HepG2 (cell line): Measurements from ENCODE around the gene HOXD12. TPM values are rescaled to one million over a fixed set of nuclear protein-coding genes. Genes with fewer than 3 reads are reported as not detected.

ENCODE experiments used
- ATAC-seq: fragments of 200-7000 bp; cut with Tn5 transposase; 3 replicates; pipeline ENCODE4 v1.9.1; 2020; ENCODE audit warnings: mild to moderate bottlenecking, moderate library complexity
- BruUV-seq: library from RNA; stranded (reverse); fragments of 400-500 nt; replicated peaks from 2 replicates; lab custom pipeline; 2021; lab: Mats Ljungman, UMichigan
- CTCF ChIA-PET: fragments of 300-600 bp; formaldehyde crosslinking; extraction: SDS; loops from one replicate; lab custom pipeline; 2021; ENCODE audit warnings: low total read pairs, inconsistent platforms, low intra/inter-chr PET ratio; lab: Yijun Ruan, JAX
- POLR2A ChIA-PET: fragments of 350-600 bp; sonication (Branson Sonifier 250); formaldehyde crosslinking; loops from one replicate; lab custom pipeline; 2020; ENCODE audit warnings: antibody characterized with exemption, inconsistent platforms; lab: Yijun Ruan, JAX
- DNase-seq: peaks from one replicate; pipeline ENCODE4 v3.0.0-alpha.2; 2015; ENCODE audit warnings: low spot score
- FAIRE-seq: peaks from 3 replicates; lab custom pipeline; 2011; peaks lifted over from hg19 to GRCh38; lab: Jason Lieb, UNC
- H2AFZ ChIP-seq: one replicate; pipeline ENCODE4 v1.6.1; 2011; ENCODE audit warnings: low read length, inconsistent platforms
- H3K27ac ChIP-seq: fragments of 300-600 bp; 3 replicates; pipeline ENCODE4 v1.8.0; 2011; ENCODE audit warnings: mixed run types, mild to moderate bottlenecking, mixed read lengths, low read length, inconsistent platforms; ENCODE audit not compliant: insufficient read depth; ENCODE audit errors: extremely low read length
- H3K27me3 ChIP-seq, 2 experiments: fragments of 200-600 bp in 1 of 2; 2 replicates in 1 of 2; 3 replicates in 1 of 2; pipeline versions ENCODE4 v1.6.0 to v1.8.0; 2011; ENCODE audit warnings: low read length in 2 of 2, mild to moderate bottlenecking in 2 of 2, moderate library complexity in 2 of 2, inconsistent platforms in 1 of 2; ENCODE audit not compliant: insufficient read depth in 2 of 2, control insufficient read depth in 1 of 2
- H3K36me3 ChIP-seq, 2 experiments: fragments of 200-600 bp in 1 of 2; replicated peaks in 1 of 2; 2 replicates in 1 of 2; 3 replicates in 1 of 2; pipeline versions ENCODE4 v1.5.1 to v1.8.0; 2011; ENCODE audit warnings: low read length in 2 of 2, inconsistent platforms in 1 of 2; ENCODE audit not compliant: insufficient read depth in 2 of 2, control insufficient read depth in 1 of 2
- H3K4me1 ChIP-seq: 2 replicates; pipeline ENCODE4 v1.5.1; 2012; ENCODE audit warnings: low read length, inconsistent platforms; ENCODE audit not compliant: insufficient read depth
- H3K4me2 ChIP-seq: 2 replicates; pipeline ENCODE4 v1.6.0; 2011; ENCODE audit warnings: low read depth, low read length, inconsistent platforms
- H3K4me3 ChIP-seq, 3 experiments: fragments of 200-600 bp in 1 of 3; sonication (generic), shearing (Covaris generic) in 1 of 3; replicated peaks in 1 of 3; 2 replicates each; pipeline ENCODE4 v1.5.1; 2011 to 2016; ENCODE audit warnings: low read length in 3 of 3, inconsistent platforms in 2 of 3, low read depth in 2 of 3, mild to moderate bottlenecking in 2 of 3, control low read depth in 1 of 3, mixed read lengths in 1 of 3; ENCODE audit not compliant: insufficient read depth in 1 of 3
- H3K79me2 ChIP-seq: one replicate; pipeline ENCODE4 v1.6.1; 2011; ENCODE audit warnings: low read length, inconsistent platforms; ENCODE audit not compliant: insufficient read depth
- H3K9ac ChIP-seq: 2 replicates; pipeline ENCODE4 v1.6.0; 2011; ENCODE audit warnings: mild to moderate bottlenecking, low read depth, low read length, inconsistent platforms; ENCODE audit not compliant: insufficient read depth
- H3K9me3 ChIP-seq: 2 replicates; pipeline ENCODE4 v1.5.1; 2012; ENCODE audit warnings: mild to moderate bottlenecking, low read length
- H4K20me1 ChIP-seq: 2 replicates; pipeline ENCODE4 v1.6.0; 2011; ENCODE audit warnings: inconsistent platforms, mild to moderate bottlenecking, low read length, moderate library complexity; ENCODE audit not compliant: insufficient read depth
- ATAD3A ChIP-seq: sonication (generic); formaldehyde crosslinking; IDR thresholded peaks from 2 replicates; pipeline ENCODE4 v1.4.0; 2020; ENCODE audit warnings: missing genetic modification reagents
- ESRRA ChIP-seq: sonication (generic); formaldehyde crosslinking; IDR thresholded peaks from 2 replicates; pipeline ENCODE4 v1.5.1; 2020; ENCODE audit warnings: mild to moderate bottlenecking, low read depth, missing genetic modification reagents
- EZH2 ChIP-seq: conservative IDR thresholded peaks from 2 replicates; pipeline ENCODE4 v1.6.1; 2012; ENCODE audit warnings: mild to moderate bottlenecking, low read depth, low read length, moderate library complexity
- FOXA1 ChIP-seq, 2 experiments: fragments of 450-650 bp in 1 of 2; sonication (generic) in 1 of 2; formaldehyde crosslinking in 1 of 2; IDR thresholded peaks; 2 replicates each; pipeline versions ENCODE4 v1.4.0 to v1.6.1; 2016 to 2020; ENCODE audit warnings: missing genetic modification reagents in 1 of 2
- KAT2B ChIP-seq: fragments of 150-350 bp; IDR thresholded peaks from 2 replicates; pipeline ENCODE4 v1.6.1; 2014; ENCODE audit warnings: low read depth, low read length, borderline replicate concordance
- LCORL ChIP-seq, 2 experiments: fragments of 450-650 bp in 1 of 2; sonication (generic) in 1 of 2; formaldehyde crosslinking in 1 of 2; IDR thresholded peaks; 2 replicates each; pipeline versions ENCODE4 v1.5.0 to v1.6.1; 2017 to 2020; ENCODE audit warnings: antibody characterized with exemption in 1 of 2, missing genetic modification reagents in 1 of 2
- MBD4 ChIP-seq: IDR thresholded peaks from 2 replicates; pipeline ENCODE4 v1.6.1; 2012; ENCODE audit warnings: low read length, inconsistent platforms, borderline replicate concordance
- PLRG1 ChIP-seq: fragments of 450-650 bp; conservative IDR thresholded peaks from 2 replicates; pipeline ENCODE4 v1.6.1; 2016
- POLR2AphosphoS5 ChIP-seq: IDR thresholded peaks from 2 replicates; pipeline ENCODE4 v1.6.1; 2012; ENCODE audit warnings: low read depth, low read length
- RFX3 ChIP-seq: IDR thresholded peaks from 2 replicates; pipeline ENCODE4 v1.6.1; 2016; ENCODE audit warnings: missing biosample characterization, missing genetic modification reagents
- XRCC5 ChIP-seq: fragments of 200-400 bp; formaldehyde crosslinking; optimal IDR thresholded peaks from 2 replicates; pipeline ENCODE3; 2017; ENCODE audit warnings: mild to moderate bottlenecking, low read length
- ZNF30 ChIP-seq: sonication (generic); formaldehyde crosslinking; IDR thresholded peaks from 2 replicates; pipeline ENCODE4 v1.5.0; 2020; ENCODE audit warnings: mild to moderate bottlenecking, missing genetic modification reagents
- ZNF547 ChIP-seq: sonication (generic); formaldehyde crosslinking; IDR thresholded peaks from 2 replicates; pipeline ENCODE4 v1.5.1; 2020; ENCODE audit warnings: mild to moderate bottlenecking, missing genetic modification reagents
- ZNF557 ChIP-seq: sonication (generic); formaldehyde crosslinking; IDR thresholded peaks from 2 replicates; pipeline ENCODE4 v1.4.0; 2020; ENCODE audit warnings: missing genetic modification reagents
- ZNF703 ChIP-seq: sonication (generic); formaldehyde crosslinking; IDR thresholded peaks from 2 replicates; pipeline ENCODE4 v1.5.1; 2020; ENCODE audit warnings: missing genetic modification reagents, mild to moderate bottlenecking, moderate library complexity, borderline replicate concordance
- ZSCAN22 ChIP-seq: sonication (generic); formaldehyde crosslinking; IDR thresholded peaks from 2 replicates; pipeline ENCODE4 v1.4.0; 2020; ENCODE audit warnings: mild to moderate bottlenecking, missing genetic modification reagents
- WGBS: methylation state at CpG from one replicate; pipeline ENCODE4 v1.1.6; 2017; ENCODE audit warnings: low lambda C conversion rate; 5-methylcytosine and 5-hydroxymethylcytosine counted together
- in situ Hi-C: cut with HindIII; loops from 2 replicates; pipeline ENCODE4 v1.10.0; 2017; ENCODE audit warnings: low pct_unique_long_range_greater_than_20kb; ENCODE audit not compliant: extremely low pct_ligation_motif_present
- intact Hi-C: fragments of 100-400 bp; cut with micrococcal nuclease; formaldehyde crosslinking; loops from one replicate; pipeline ENCODE4 v1.10.0; 2022; ENCODE audit not compliant: unreplicated experiment
- polyA plus RNA-seq, 8 experiments: library from polyadenylated mRNA; depleted of rRNA in 3 of 8; stranded (reverse) in 7 of 8; unstranded in 1 of 8; fragments of >200 nt; fragmentation: Illumina TruSeq in 4 of 8; extraction: Trizol in 4 of 8; gene quantifications; 2 replicates each; pipeline versions ENCODE4 v1.2.1 to v1.2.3, GENCODE V29; 2011 to 2016; ENCODE audit warnings: low read depth in 4 of 8, missing spikeins in 1 of 8, mixed read lengths in 1 of 8; ENCODE audit not compliant: insufficient read depth in 1 of 8
- total RNA-seq, 5 experiments: library from RNA; depleted of rRNA; stranded (reverse); fragments of >200 nt; fragmentation: Illumina TruSeq; extraction: Trizol; gene quantifications; 2 replicates each; pipeline ENCODE4 v1.2.3, GENCODE V29; 2016; ENCODE audit warnings: low read depth in 1 of 5
- TF ChIP-seq, protein P1 (sequence below): sonication (generic); formaldehyde crosslinking; IDR thresholded peaks from 2 replicates; pipeline ENCODE4 v1.4.0; 2020; ENCODE audit warnings: missing genetic modification reagents
- TF ChIP-seq, protein P2 (sequence below): sonication (generic); formaldehyde crosslinking; IDR thresholded peaks from 2 replicates; pipeline ENCODE4 v1.4.0; 2020; ENCODE audit warnings: missing genetic modification reagents; ENCODE audit errors: not compliant biosample characterization
- TF ChIP-seq, protein P3 (sequence below): sonication (generic); formaldehyde crosslinking; IDR thresholded peaks from 2 replicates; pipeline ENCODE4 v1.8.1; 2023; ENCODE audit warnings: mild to moderate bottlenecking, moderate library complexity, missing genetic modification reagents
- TF ChIP-seq, protein P4 (sequence below): sonication (generic); IDR thresholded peaks from 2 replicates; pipeline ENCODE4 v1.6.1; 2016; ENCODE audit warnings: low read depth, borderline replicate concordance

The HOXD12 gene
- total and polyA plus RNA-seq, 2 of the 13 experiments (the other 11 are each of a cell fraction or from before 2014, with no cell fraction given): not detected

DNA sequence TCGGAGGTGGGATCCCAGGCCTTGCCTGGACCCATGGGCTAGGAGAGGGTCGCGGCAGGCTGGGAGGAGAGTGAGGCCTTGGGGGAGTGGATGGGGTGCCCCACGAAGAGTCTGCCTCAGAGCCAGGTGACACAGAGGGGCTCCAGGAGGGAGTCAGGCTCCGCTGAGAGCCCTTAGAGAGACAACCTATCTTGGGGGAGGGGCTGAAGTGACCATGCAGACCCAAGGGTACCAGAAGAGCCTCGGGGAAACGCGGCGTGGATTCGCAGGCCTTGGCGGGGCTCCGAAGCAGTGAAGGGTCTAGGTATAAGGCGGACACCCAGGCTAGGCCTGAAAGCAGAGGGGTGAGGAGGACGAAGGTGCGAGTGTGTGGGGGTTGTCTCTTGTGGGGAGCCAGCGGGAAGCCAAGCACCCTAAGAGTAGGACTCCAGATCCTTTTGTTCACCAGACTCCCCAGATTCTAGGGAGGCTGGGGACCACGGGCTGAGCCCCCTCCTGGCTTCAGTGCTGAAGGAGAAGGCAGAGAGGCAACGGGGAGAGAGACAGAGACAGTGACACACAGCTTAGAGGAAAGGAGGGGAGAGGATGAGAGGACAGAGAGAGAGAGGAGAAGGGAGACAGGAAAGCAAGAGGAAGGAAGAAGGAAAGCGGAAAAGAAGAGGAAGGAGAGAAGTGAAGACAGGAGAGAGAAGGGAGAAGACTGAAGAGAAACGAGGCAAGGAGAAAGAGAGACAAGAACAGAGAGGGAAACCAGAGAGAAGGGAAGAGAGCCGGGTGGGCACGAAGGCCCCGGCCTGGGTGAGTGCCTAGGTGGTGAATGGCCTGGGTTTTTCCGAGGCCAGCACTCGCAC is 6.4 kb downstream of the HOXD12 start:
- ATAC-seq (peak; percentile 5), FAIRE-seq (no peak), DNase-seq (no peak)
- ChIA-PET POLR2A (no interaction called here), CTCF (no interaction called here)
- H3K4me2 ChIP-seq: peak overlapping the region; percentile 21; the same call in 1 of the 2 replicates
- no peak overlapping the region for H3K9ac ChIP-seq
- intact Hi-C loops: no loop called here
- H3K4me3 ChIP-seq: peak overlapping the region in 1 of 3 experiments; percentile 33; a peak in 1 of 6 replicates
- no peaks in the 10 kb centered on the region for H3K36me3 ChIP-seq
- no peaks in the 10 kb centered on the region for H3K79me2 ChIP-seq
- WGBS: 26% methylated on average over 25 of the region's 25 CpGs
- in situ Hi-C loops: loop anchor here (10.0 kb wide), 1 partner anchor 1071 kb away; no protein-coding TSS in a partner anchor
- BruUV-seq: no TSS peak
- no peaks in the 10 kb centered on the region for H3K4me1 ChIP-seq
- no peaks in the 10 kb centered on the region; the same call in 1 of the 2 replicates for H4K20me1 ChIP-seq
- no peak overlapping the region for H2AFZ ChIP-seq
- H3K27me3 ChIP-seq: peaks cover 28 to 90% of the 10 kb centered on the region in 2 experiments
- no peaks in the 10 kb centered on the region for H3K9me3 ChIP-seq
- no peak overlapping the region for H3K27ac ChIP-seq
- TF ChIP-seq POLR2AphosphoS5: no peak
- TF ChIP-seq PLRG1: peak; percentile 89; the same call in 1 of the 2 replicates
- no peak for TF ChIP-seq ATAD3A (CRISPR knock-in tag)
- TF ChIP-seq, protein P1, sequence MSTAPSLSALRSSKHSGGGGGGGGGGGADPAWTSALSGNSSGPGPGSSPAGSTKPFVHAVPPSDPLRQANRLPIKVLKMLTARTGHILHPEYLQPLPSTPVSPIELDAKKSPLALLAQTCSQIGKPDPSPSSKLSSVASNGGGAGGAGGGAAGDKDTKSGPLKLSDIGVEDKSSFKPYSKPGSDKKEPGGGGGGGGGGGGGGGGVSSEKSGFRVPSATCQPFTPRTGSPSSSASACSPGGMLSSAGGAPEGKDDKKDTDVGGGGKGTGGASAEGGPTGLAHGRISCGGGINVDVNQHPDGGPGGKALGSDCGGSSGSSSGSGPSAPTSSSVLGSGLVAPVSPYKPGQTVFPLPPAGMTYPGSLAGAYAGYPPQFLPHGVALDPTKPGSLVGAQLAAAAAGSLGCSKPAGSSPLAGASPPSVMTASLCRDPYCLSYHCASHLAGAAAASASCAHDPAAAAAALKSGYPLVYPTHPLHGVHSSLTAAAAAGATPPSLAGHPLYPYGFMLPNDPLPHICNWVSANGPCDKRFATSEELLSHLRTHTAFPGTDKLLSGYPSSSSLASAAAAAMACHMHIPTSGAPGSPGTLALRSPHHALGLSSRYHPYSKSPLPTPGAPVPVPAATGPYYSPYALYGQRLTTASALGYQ (CRISPR knock-in tag): no peak
- 0 out of 2 replicates have a peak, but pooled peaks have one; percentile 31 for TF ChIP-seq LCORL (IDR thresholded peaks at IDR 0.05)
- no peak for TF ChIP-seq LCORL (CRISPR knock-in tag; IDR thresholded peaks at IDR 0.05)
- TF ChIP-seq ZSCAN22 (CRISPR knock-in tag): no peak
- TF ChIP-seq MBD4: no peak
- TF ChIP-seq ZNF30: no peak
- TF ChIP-seq KAT2B: no peak
- TF ChIP-seq, protein P2, sequence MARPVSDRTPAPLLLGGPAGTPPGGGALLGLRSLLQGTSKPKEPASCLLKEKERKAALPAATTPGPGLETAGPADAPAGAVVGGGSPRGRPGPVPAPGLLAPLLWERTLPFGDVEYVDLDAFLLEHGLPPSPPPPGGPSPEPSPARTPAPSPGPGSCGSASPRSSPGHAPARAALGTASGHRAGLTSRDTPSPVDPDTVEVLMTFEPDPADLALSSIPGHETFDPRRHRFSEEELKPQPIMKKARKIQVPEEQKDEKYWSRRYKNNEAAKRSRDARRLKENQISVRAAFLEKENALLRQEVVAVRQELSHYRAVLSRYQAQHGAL (CRISPR knock-in tag): no peak
- TF ChIP-seq, protein P3, sequence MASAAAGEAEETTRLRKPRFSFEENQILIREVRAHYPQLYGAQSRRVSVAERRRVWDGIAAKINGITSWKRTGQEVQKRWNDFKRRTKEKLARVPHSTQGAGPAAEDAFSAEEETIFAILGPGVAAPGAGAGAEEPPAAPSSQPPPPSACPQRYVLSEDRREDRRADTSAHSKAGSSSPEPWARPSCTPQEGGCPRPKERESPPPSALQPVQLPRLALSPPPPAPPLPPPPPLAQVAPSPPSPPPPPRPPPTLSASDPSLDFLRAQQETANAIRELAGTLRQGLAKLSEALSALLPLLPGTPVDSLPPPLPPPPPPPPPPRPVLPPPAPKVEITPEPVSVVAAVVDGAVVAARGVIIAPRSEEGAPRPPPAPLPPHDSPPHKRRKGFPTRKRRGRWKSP (CRISPR knock-in tag): no peak
- TF ChIP-seq ZNF703 (CRISPR knock-in tag): no peak
- TF ChIP-seq ESRRA (CRISPR knock-in tag): no peak
- TF ChIP-seq ZNF557 (CRISPR knock-in tag): no peak
- no peak for TF ChIP-seq RFX3 (CRISPR knock-in tag)
- peak; percentile 77 for TF ChIP-seq EZH2
- 0 out of 2 replicates have a peak, but pooled peaks have one; percentile 23 for TF ChIP-seq FOXA1 (IDR thresholded peaks at IDR 0.05)
- TF ChIP-seq FOXA1 (CRISPR knock-in tag; IDR thresholded peaks at IDR 0.05): no peak
- TF ChIP-seq, protein P4, sequence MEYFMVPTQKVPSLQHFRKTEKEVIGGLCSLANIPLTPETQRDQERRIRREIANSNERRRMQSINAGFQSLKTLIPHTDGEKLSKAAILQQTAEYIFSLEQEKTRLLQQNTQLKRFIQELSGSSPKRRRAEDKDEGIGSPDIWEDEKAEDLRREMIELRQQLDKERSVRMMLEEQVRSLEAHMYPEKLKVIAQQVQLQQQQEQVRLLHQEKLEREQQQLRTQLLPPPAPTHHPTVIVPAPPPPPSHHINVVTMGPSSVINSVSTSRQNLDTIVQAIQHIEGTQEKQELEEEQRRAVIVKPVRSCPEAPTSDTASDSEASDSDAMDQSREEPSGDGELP: no peak
- TF ChIP-seq ZNF547 (CRISPR knock-in tag): no peak
- no peak for TF ChIP-seq XRCC5
